Calu3 (cell line): ENCODE measurements around the gene ANXA4. TPM values are rescaled to one million over a fixed set of nuclear protein-coding genes. Genes with fewer than 3 reads are reported as not detected.
"Not testable (repeated sequence)": the region's sequence is repeated elsewhere in the genome, so short reads cannot be mapped to it uniquely, and the experiment has no call there.

Source experiments
- BruUV-seq: library from RNA; stranded (reverse); fragments of 400-500 nt; replicated peaks from 2 replicates; lab custom pipeline; 2021; lab: Mats Ljungman, UMichigan
- CTCF ChIA-PET: fragments of 300-600 bp; sonication (Branson Sonifier 250); formaldehyde crosslinking; loops from one replicate; lab custom pipeline; 2022; ENCODE audit warnings: antibody characterized with exemption; lab: Charles Lee
- DNase-seq: peaks from one replicate; pipeline ENCODE4 v3.0.0; 2022
- H3K27ac Mint-ChIP-seq: one replicate; pipeline ENCODE4 v1.8.0; 2022; ENCODE audit warnings: mixed read lengths; ENCODE audit not compliant: unreplicated experiment
- H3K27me3 Mint-ChIP-seq: one replicate; pipeline ENCODE4 v1.8.0; 2022; ENCODE audit warnings: mixed read lengths; ENCODE audit not compliant: unreplicated experiment
- H3K36me3 Mint-ChIP-seq: one replicate; pipeline ENCODE4 v1.8.0; 2022; ENCODE audit warnings: mild to moderate bottlenecking, moderate library complexity, mixed read lengths; ENCODE audit not compliant: insufficient read depth, unreplicated experiment
- H3K4me1 Mint-ChIP-seq: one replicate; pipeline ENCODE4 v1.8.0; 2022; ENCODE audit warnings: mild to moderate bottlenecking, low read depth, mixed read lengths; ENCODE audit not compliant: unreplicated experiment
- H3K4me3 Mint-ChIP-seq: one replicate; pipeline ENCODE4 v1.8.0; 2022; ENCODE audit warnings: mild to moderate bottlenecking, low read depth, moderate library complexity, mixed read lengths; ENCODE audit not compliant: unreplicated experiment
- H3K9me3 Mint-ChIP-seq: one replicate; pipeline ENCODE4 v1.8.0; 2022; ENCODE audit warnings: low read depth, mixed read lengths; ENCODE audit not compliant: unreplicated experiment
- intact Hi-C: fragments of 100-400 bp; cut with micrococcal nuclease; formaldehyde crosslinking; loops from one replicate; pipeline ENCODE4 v1.10.0; 2022; ENCODE audit not compliant: unreplicated experiment
- total RNA-seq: library from RNA; stranded (reverse); gene quantifications from 2 replicates; pipeline ENCODE4 v1.2.3, GENCODE V29; 2022
- TF ChIP-seq, protein P1 (sequence below): fragments of 200-600 bp; IDR thresholded peaks from one replicate; pipeline ENCODE4 v1.8.0; 2022; ENCODE audit warnings: antibody characterized with exemption; ENCODE audit not compliant: unreplicated experiment

Gene ANXA4
- total RNA-seq, 1 experiment from 2014 or later, result 1,439 TPM

DNA sequence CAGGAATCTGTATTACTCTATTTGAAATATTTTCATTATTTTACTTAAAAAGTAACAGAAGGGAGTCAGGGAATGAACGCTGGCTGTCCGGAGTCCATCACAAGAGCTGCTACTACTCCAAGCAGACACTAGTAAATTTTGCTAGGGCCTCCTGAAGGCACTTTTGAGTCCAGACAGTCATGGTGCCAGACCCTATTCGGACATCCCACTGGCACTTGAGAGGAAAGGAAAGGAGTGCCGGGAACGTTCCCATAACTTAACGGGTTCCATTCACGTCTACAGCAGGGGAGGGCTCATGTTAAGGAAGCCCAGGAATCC, 87.0 kb downstream of the ANXA4 start:
- CTCF ChIA-PET, result interaction anchor here (0.6 to 3.5 kb wide), 2 partner anchors 104 to 313 kb away, joined by 3 to 15 read pairs; no protein-coding TSS in a partner anchor
- peaks cover 95% of the 10 kb centered on the region for H3K36me3 Mint-ChIP-seq
- no peaks in the 10 kb centered on the region for H3K9me3 Mint-ChIP-seq
- intact Hi-C loops, result no loop called here
- peaks cover 29% of the 10 kb centered on the region for H3K4me1 Mint-ChIP-seq
- no peaks in the 10 kb centered on the region for H3K27me3 Mint-ChIP-seq
- H3K27ac Mint-ChIP-seq, result peak overlapping the region; percentile 94
- H3K4me3 Mint-ChIP-seq, result peak overlapping the region; percentile 98
- BruUV-seq, result TSS peak; percentile 37
- TF ChIP-seq, protein P1, sequence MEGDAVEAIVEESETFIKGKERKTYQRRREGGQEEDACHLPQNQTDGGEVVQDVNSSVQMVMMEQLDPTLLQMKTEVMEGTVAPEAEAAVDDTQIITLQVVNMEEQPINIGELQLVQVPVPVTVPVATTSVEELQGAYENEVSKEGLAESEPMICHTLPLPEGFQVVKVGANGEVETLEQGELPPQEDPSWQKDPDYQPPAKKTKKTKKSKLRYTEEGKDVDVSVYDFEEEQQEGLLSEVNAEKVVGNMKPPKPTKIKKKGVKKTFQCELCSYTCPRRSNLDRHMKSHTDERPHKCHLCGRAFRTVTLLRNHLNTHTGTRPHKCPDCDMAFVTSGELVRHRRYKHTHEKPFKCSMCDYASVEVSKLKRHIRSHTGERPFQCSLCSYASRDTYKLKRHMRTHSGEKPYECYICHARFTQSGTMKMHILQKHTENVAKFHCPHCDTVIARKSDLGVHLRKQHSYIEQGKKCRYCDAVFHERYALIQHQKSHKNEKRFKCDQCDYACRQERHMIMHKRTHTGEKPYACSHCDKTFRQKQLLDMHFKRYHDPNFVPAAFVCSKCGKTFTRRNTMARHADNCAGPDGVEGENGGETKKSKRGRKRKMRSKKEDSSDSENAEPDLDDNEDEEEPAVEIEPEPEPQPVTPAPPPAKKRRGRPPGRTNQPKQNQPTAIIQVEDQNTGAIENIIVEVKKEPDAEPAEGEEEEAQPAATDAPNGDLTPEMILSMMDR, result no peak
- DNase-seq, result no peak

DNA sequence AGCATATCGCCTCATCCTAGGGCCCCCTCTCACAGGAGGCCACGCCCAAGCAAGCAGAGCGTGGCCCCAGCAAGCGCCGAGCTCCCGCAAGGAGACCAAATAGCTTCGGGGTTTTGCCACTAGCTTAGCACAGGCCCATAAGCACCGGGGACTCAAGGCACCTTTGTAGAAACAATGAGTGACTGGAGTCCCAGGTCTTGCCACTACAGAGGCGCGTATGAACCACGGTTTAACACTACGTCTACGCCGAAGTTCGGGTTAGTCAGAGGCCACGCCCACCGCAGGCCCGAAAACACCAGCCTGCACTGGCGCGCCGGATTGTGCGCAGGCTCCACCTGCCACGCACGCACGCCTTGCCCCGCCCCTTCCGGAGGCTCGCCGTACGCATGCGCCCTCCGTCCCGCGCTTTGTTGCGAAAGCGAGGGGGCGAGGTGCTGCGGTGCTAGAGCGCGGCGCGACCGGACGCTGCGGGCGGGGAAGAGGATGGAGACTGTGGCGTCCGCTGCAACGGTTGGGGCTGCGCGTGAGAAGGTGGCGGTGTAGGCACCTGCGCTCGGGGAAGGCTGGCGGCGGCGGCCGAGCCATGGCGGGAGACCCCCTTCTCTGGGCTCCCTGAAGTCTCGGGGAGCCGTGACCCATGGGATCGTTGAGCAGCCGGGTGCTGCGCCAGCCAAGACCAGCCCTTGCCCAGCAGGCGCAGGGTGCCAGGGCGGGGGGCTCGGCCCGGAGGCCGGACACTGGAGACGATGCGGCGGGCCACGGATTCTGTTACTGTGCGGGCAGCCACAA, 87.5 kb downstream of the ANXA4 start, which contains the start of gene GMCL1:
Gene GMCL1 (plus strand): TSS at position 405 of the 789 bp plus-strand sequence. CDS start 233 bp downstream, at position 638.
- H3K27me3 Mint-ChIP-seq, result no peaks in the 10 kb centered on the region
- peak; percentile 98 for DNase-seq
- TF ChIP-seq, protein P1, result no peak
- peak within 1 kb of the TSS; percentile 98 for H3K4me3 Mint-ChIP-seq
- BruUV-seq, result no TSS peak
- H3K4me1 Mint-ChIP-seq, result peaks cover 34% of the 10 kb centered on the region
- H3K9me3 Mint-ChIP-seq, result no peaks in the 10 kb centered on the region
- peaks cover 90% of the 10 kb centered on the region for H3K36me3 Mint-ChIP-seq
- intact Hi-C loops, result loop anchor here (5.0 kb wide), 2 partner anchors 47 to 87 kb away; partner anchors contain the start of gene ANXA4
- CTCF ChIA-PET, result interaction anchor here (0.6 to 3.5 kb wide), 2 partner anchors 104 to 313 kb away, joined by 3 to 15 read pairs; no protein-coding TSS in a partner anchor
- peak within 1 kb of the TSS; percentile 94 for H3K27ac Mint-ChIP-seq

DNA sequence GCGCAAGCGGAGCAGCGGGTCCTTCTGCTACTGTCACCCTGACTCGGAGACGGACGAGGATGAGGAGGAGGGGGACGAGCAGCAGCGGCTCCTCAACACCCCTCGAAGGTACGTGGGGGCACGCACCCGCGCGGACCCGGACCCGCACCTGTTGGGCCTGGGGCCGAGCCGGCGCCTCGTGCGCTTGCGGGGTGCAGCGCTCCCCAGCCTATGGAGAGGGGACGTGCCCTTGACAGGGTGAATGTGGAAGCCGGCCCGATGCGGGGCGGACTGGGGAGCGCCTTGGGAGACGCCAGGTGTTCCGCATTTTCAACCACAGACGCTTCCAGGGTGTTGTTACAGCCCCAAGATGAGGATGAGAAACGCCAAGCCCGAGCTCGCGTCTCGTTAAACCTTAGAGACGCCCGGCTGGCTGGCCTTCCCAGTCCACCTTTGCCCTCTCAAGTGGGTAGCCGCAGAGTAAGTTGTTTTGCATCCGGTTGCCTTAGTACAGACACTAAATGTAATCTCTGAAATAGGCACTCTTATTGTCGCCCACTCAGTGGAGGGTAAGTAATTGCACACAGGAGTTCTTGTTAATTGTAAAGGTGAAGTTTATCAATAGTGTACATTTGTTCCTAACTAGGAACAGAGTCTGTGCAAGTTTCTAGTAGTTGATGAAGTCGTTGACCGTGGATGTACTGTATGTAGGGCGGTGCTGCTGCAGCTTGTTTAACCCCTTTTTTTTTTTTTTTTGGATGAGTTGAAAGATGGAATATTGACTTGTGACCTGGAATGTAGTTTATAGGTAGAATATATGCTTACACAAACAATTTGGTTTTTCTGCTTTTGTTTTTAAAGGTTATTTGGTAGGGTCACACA, 88.3 kb downstream of the ANXA4 start:
- BruUV-seq, result TSS peak; percentile 18
- intact Hi-C loops, result loop anchor here (5.0 kb wide), 2 partner anchors 48 to 88 kb away; partner anchors contain the start of gene ANXA4

DNA sequence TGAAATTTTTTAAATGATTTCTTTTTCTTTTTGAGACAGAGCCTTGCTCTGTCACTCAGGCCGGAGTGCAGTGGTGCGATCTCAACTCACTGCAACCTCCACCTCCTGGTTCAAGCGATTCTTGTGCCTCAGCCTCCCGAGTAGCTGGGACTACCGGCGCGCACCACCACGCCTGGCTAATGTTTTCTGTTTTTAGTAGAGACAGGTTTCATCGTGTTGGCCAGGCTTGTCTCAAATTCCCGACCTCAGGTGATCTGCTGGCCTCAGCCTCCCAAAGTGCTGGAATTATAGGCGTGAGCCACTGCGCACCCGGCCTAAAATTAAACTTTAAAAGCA, 88.9 kb downstream of the ANXA4 start:
- Mint-ChIP-seq H3K36me3 (peaks cover 77% of the 10 kb centered on the region), H3K27ac (peak overlapping the region; percentile 85), H3K4me1 (peaks cover 48% of the 10 kb centered on the region), H3K4me3 (peak overlapping the region; percentile 98)
- not testable (repeated sequence) for H3K27me3 Mint-ChIP-seq, BruUV-seq, H3K9me3 Mint-ChIP-seq, DNase-seq
- CTCF ChIA-PET, result interaction anchor here (1.2 kb wide), 1 partner anchor 107 kb away, joined by 3 read pairs; no protein-coding TSS in a partner anchor
- intact Hi-C loops, result loop anchor here (5.0 kb wide), 2 partner anchors 49 to 89 kb away; partner anchors contain the start of gene ANXA4

More for the DNA sequence above, 88.3 kb downstream of the ANXA4 start:
- peak overlapping the region; percentile 98 for H3K4me3 Mint-ChIP-seq
- CTCF ChIA-PET, result interaction anchor here (1.2 kb wide), 1 partner anchor 107 kb away, joined by 3 read pairs; no protein-coding TSS in a partner anchor
- no peaks in the 10 kb centered on the region for H3K9me3 Mint-ChIP-seq
- H3K27me3 Mint-ChIP-seq, result no peaks in the 10 kb centered on the region
- H3K36me3 Mint-ChIP-seq, result peaks cover 82% of the 10 kb centered on the region
- H3K4me1 Mint-ChIP-seq, result peaks cover 42% of the 10 kb centered on the region
- DNase-seq, result peak; percentile 42
- H3K27ac Mint-ChIP-seq, result peak overlapping the region; percentile 94
- TF ChIP-seq, protein P1, result no peak
